Activated CD8-positive, alpha-beta memory T cell treated with anti-CD3 and anti-CD28 coated beads, Interleukin-2, amount 50 U/mL, for 1 hour (primary cell): ENCODE measurements around the gene SESN1.
A peak's percentile ranks its signal among the peaks of the same experiment; 100 is the strongest.
"Not testable (repeated sequence)": the region's sequence is repeated elsewhere in the genome, so short reads cannot be mapped to it uniquely, and the experiment has no call there.

Experiments used
- DNase-seq: peaks from one replicate; pipeline ENCODE4 v3.0.0-alpha.2; 2020; ENCODE audit errors: extremely low read depth

Gene SESN1

DNA sequence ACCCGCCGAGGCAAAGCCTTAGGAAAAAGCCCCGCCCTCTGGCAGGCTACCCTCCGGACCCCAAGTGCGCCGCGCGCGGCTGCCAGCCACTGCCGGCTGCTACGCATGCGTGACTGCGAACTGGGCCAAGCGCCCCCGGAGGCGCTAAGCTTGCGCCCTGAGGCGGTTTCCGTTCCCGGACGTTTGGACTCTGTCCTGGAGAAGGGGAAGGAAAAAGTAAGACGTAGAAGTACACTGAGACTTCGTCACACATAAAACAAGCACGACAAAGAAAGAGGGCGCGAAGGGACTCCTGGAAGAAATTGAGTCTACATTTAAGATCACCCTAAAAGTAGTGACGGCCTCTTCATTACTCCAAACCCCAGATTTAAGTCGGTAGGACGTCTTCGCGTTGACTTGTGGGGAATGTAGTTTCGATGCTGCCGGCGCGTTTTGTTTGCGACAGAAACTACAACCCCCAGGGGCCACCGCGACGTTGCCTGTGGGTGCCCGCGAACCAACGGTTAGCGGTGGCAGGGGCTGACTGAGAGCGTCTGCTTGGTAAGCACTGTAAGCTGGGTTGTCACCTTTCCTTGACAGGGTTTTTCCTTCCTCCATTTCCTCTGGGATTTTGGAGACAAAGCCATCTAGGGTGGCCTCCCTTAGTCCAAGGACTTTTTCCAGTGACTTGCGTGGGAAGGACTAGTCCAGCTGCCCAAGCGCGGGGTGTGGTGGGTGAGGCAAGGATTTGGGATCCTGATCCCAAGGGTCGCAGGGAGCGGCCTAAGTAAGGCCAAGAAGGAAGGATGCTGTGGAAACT is 589 bp upstream of the SESN1 start, which contains the start of gene CEP57L1:
Gene CEP57L1, plus strand, starts transcription at position 472 of the 799 bp plus-strand sequence. CDS start 49,715 bp downstream, outside the sequence.
- peak; percentile 83 for DNase-seq

DNA sequence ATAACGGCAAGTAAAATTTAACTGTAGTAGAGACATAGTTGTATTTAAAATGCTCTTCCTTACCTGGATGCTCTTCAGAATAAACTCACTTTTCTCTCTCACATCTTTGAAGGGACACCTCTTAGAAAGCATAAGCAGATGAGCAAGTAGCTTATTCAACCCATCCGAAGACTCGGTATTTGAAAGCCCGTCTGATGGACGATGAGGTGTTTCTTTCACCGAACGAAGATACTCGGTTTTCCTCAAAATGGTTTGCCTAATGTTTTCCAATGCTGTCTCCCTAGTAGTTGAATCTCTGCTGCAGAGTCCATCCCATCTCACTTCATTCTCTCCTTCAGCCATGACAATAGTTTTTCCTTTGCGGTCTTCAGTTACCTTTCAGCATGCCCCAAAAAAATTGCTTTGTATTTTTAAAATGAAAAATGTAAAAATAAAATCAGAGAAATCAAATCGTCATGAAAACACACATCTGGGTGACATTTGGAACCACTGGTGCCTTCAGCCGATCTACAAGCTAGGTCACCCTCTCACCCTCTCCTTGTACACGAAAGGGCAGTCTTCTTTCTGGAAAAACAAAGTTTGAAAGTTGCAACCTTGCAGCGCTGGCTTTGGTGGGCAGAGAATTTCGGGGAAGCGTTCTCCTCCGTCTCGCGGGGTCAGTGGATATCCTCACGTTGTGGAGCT is 772 bp downstream of the SESN1 start:
- DNase-seq: no peak

DNA sequence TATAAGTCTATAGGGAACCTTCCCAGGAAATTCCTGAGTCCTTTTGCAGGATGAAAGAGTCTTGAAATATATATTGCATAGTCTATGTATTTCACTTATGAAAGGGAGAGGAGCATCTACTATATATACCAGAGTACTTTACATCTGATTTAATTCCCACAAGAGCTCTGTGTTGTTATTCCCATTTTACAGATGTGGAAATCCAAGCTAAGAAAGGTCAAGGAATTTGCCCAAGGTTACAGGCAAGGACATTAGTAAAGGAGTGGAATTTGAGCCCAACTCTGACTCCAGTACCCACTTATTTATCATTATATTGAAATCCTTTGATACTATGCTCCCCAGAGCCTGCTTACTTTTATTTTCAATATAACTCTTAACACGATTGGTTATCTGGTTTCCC is 2.6 kb downstream of the SESN1 start:
- no peak for DNase-seq

DNA sequence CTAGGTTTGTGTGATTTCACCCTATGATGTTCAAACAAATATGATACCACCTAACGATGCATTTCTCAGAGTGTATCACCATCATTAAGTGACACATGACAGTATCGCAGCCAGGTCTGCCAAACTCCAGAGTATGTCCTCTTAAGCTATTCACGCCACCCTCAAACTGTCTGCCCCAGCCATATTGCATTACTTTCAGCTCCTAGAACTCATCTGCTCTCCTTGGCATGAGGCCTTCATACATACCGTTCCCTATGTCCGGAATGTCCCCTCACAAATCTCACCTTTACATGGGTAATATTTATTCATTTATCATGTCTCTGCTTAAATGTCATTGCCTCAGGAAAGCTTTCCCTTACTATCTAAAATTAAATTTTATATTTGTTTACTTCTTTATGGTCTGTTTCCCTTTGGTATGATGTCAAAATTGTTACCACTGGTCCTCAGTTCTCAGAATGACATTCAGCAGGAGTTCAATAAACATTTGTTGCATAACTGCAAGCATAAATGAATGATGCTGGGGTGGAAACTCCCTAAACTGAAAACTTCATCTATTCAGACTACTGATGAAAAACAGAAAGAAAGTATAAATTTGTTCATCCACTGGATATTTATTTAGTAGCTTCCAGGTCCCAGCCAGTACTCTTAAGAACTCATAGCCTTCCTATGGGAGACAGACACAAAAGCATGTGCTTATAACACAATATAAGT is 3.2 kb downstream of the SESN1 start:
- DNase-seq: no peak

DNA sequence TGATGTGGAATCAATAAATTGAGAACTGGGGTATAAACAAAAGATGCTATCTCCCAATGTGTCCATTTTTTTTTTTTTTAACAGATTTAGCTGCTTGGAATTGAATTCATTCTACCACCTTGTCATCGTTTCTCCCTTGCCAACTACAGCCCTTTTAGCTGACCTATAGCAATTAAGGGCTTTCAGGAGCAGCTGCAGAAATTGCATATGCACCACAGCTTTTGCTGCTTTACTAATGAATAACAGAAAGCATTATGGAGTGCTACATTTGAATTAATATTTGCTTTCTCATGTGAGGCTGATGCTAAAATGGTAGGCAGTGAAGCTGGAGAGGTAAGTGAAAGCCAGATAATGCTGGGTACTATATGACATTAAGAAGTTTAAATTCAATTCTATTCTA is 5.7 kb downstream of the SESN1 start:
- DNase-seq: no peak

DNA sequence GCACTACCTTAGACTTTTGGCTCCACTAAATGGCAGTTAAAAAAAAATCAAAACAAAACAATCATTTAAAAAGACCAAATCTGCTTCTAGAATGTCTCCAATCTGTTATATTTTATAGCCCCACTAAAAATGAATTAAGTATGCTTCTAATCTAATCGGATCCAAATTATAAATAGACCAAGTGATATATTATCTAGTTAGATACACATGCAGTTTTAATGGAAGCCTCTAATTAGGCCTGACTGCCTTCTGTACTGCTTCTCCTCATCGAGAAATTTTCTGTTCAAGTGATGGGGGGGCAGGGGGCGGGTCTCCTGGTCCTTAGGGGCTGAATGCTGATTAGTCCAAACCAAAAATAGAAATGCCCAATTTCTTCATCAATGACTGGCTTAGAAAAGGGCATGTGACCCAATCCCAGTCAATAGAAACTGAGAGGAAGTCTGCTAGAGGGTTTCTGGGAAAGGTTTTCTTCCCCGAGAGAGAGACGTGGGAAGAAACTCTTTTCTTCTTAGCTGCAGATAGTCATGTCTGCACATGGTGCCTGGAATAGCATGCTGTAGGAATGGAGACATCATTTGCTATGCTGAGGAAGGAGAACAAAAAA is 6.9 kb downstream of the SESN1 start:
- no peak for DNase-seq

DNA sequence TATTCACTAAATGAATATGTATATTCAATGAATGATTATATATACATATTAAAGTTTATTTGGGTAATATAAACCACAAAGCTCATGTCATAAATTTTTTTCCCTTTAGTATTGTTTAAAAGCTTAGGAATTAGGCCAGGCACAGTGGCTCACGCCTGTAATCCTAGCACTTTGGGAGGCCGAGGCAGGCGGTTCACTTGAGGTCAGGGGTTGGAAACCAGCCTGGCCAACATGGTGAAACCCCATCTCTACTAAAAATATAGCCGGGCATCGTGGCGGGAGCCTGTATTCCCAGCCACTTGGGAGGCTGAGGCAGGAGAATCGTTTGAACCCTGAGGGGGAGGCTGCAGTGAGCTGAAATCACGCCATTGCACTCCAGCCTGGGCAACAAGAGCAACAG is 10.5 kb downstream of the SESN1 start:
- DNase-seq: not testable (repeated sequence)

DNA sequence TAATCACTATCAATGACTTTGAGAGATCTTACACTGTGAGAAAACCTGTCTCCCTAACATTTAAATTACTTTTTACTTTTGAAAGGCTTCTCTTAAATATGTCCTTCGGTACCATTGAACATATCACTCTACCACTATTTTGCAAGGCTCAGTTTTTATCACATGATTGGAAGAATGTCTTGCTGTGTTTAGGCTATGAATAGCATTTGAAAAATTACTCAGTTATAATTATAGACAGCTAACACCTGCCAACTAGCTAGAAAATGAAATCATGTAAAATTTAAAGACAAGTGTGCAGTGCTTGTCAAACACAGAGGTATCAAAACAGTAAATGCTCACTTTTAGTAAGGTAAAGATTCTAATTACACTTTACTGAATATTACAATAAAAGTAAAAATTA is 11.0 kb downstream of the SESN1 start:
- DNase-seq: no peak

DNA sequence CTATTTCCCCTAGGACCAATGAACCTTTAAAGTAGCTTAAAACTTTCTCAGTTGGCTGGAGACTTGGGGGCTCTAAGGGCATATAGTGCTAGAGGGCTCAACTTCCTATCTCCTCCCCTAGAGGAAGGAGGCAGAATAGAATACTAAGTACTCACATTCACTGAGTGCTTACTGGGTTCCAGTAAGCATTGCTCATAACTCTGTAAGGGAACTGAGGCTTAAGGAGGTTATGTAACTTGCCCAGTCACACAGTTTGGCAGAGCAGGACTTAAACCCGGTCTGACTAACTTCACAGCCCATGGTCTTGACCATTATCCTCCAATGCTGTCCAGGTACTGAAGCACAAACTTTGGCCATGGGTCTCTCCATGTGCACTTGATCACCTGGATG is 12.5 kb downstream of the SESN1 start:
- DNase-seq: no peak

DNA sequence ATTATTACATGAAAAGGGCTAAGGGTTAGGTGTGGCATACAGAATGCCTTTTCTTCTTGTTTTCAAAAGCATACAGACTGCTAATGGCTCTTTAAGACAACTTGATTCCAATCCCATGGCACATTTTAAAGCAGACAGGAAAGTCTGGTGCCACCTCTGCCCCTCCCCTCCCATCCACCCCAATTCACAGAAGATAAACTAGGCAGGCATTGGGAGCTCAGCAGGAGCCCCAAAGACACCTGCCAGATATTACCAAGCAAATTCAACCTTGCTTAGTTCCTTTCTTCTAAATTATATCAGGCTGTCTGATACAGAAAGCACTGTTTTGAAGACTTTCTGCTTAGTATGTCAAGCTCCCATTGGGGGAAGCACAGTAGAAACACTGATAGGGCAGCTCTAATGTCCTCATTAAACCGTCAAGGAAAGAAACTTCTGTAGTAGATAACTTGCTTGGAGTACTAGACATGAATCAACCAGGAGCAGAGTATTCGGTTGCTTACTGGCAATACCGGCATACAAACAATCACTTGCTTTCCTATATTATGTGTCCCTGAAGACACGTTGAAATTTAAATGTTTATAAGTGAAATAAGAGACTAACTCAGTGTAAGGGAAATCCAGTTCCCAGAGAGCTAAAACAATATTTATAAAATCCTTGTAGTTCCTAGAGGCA is 13.0 kb downstream of the SESN1 start:
- no peak for DNase-seq

DNA sequence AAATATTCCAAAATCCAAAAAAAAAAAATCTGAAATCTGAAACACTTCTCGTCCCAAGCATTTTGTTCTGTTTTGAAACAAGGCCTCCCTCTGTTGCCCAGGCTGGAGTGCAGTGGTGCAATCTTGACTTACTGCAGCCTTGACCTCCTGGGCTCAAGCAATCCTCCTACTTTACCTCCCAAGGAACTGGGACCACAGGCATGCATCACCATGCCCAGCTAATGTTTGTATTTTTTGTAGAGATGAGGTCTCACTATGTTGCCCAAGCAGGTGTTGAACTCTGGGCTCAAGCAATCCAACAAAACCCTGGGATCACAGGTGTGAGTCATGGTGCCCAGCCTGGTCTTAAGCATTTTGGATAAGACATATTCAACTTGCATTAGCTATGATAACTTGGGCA is 13.6 kb downstream of the SESN1 start:
- no peak for DNase-seq

DNA sequence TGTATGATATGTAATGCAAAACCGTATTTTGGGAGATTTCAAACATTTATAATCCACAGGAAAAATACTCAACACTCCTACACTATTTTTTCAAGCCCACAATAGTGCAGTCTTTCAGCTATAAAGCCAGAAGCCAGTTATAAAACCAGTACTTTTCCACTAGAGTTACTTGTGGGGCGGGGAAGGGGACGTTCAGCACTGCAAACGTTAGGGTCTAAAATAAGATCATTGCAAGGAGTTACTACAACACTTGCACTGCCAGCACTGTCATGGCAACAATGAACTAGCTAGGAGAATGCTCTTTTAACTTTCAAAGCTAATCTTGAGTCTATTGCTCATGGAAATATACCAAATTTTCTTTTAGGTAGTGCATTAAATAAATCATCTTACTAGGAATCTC is 14.7 kb downstream of the SESN1 start:
- DNase-seq: no peak

DNA sequence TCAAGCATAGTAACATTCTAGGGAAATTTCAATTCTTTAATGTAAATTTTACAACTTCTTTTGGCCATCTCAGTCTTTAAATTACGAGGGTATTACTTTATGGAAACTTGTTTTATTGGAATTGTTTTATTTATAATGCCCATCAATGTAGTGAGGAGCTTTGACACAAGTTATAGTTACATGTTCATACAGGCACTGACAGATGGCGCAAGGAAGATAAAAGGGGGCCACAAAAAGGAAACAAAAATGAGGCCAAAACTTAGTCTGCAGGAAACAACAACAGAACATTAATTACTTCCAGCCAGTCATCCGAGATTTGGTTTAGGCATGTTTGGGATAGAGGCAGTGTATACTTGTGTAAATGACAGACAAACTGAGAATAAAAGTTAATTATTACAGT is 18.3 kb downstream of the SESN1 start:
- no peak for DNase-seq

DNA sequence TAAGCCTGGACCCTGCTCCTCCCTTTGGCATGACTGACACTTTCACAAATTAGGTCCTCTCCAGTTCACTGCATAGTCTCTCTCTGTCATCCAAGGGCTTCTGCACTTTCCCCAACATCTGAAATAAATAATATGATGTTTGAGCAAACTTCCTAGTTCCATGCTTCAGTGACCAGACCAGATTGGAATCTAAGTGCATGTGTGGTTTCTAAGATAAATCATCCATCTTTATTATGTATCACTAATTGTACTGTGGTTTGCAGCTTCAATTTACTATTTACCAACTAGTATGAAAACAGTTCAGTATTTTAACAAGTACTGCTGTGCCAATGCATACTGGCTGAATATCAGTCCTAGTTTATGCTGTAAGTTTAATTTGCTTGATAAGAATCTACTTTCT is 18.7 kb downstream of the SESN1 start:
- no peak for DNase-seq

DNA sequence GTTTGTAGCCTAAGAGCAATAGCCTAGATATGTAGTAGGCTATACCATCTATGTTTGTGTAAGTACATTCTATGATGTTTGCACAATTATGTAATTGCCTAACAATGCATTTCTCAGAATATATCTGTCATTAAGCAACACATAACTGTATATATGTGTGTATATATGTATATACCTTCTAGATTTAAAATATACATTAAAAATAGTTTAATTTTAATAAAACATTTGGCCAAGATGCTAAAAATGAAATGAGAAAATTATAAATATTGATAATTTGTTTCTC is 20.6 kb downstream of the SESN1 start:
- no peak for DNase-seq

DNA sequence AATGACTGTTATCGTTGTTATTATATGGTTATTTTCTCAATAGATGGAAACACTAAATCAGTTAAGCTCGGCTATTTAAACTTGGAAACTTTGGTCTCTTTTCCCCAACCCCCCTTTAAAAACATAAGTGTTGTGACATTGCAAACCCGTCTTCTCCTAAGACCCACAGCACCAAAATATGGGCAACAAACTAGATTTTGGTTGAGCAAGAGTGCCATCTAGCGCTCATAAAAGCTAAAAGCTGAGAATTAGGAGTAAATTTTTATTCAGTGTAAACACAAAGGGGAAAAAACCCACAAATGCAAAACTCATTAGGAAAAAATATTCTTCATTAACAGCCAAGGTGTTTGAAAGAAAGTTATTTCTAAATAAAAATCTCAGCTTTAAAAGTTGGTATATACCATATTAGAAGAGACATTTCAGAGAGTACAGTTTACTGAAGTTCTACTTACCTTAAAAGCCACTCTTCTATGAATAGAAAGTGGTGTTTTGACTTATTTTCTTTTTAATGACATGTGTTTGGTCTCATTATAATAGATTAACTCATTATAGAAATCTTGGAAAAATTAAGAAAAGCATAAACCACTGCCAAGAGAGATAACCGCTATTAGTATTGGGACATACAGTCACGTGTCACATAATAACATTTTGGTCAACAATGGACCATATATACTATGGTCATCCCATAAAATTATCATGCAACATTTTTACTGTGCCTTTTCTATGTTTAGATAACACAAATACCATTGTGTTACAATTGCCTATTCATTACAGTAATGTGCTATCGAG is 21.1 kb downstream of the SESN1 start:
- peak; percentile 38 for DNase-seq

DNA sequence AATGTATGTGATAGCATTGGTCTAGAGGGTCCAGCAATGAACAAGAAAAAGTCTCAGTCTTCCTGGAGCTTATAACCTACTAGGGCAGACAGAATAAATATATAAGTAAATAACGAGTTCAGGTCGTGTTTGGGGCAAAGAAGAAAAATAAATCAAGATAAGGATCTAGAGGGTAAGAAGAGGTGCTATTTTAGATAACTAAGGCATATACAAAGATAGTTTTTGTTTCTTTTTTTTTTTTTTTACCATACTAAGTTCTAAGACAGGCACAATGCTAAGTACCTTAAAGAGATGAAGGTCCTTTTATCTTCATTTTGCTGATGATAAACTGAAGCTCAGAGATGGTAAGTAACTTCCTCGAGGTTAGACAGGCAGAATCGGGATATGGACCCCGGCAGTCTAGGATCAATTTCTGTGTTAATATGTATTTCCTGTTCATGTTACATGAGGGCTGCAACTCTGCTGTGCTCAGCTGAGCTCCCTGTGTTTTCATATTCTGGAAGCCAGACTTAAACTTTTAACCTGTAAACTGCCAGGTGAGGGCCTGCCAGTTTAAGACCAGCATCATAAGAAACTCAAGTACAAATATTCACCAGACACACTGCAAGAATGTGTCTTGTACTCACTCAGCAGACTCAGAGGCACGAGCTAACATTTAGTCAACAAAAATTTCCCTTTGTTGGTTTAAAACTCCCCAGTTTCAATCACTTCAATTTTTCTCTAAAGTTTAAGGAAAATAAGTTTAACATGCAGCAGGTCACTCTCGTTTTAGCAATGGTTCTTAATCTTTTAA is 23.3 kb downstream of the SESN1 start:
- DNase-seq: no peak

DNA sequence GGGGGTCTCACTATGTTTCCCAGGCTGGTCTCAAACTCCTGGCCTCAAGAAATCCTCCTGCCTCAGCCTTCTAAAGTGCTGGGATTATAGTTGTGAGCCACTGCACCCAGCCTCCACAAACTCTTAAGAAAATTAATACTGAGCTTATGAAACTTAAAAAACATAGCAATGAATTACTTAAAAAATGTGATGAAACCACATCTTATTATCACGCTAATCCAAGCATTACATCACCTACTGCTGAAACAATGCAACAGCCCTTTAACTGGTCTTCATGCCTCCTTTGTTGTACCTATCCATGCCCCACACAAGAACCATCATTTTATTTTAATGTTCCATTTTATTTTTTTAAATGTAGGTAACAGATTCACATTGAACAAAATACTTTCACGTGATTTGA is 24.9 kb downstream of the SESN1 start:
- DNase-seq: no peak

DNA sequence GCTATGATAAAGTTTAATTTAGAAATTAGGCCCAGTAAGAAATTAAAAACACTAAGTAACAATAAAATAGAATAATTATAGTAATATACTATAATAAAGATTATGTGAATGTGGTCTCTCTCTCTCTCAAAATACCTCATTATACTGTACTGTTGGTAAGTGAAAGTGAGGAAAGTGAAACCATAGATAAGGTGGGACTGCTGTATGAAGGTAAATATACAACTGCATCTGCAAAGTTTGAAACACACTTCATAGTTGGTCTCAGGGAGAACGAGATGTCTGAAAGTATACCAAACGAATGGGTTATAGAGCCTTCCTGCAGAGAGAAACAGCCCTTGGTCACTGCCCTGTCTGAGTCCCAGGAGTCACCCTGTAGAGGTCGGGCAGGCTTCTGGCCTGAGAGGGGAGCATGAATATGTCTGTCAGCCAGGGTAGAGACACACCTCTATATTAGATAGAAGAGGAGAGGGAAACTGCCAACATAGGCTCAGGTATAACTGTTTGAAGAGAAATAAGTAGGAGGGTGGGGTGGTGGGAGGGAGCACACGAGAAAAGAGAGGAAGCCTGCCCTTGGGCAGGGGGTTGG is 31.8 kb downstream of the SESN1 start:
- DNase-seq: no peak

DNA sequence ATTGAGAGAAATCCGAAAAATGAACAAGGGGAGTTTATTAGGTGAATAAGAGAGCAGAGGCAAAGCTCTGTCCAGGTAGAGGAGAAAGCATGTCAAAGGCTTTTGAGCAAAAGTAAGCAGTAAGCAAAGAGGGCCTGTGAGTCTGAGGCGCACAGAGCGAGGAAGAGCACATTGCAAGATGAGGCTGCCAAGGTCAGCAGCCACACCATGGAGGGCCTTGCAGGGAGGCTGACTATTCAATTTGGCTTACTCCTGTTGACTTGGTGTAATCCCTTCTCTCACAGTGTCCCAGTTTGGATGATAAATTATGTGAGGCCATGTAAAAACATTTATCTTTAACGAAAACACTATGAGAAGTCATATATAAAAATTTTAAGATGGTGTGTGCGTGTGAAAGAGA is 32.4 kb downstream of the SESN1 start:
- no peak for DNase-seq
